HepG2 (cell line): ENCODE results near the gene SRCAP. TPM values are rescaled to one million over a fixed set of nuclear protein-coding genes. Genes with fewer than 3 reads are reported as not detected.

Experiments used
- AGO2 ChIP-seq: fragments of 200-400 bp; formaldehyde crosslinking; optimal IDR thresholded peaks from 2 replicates; pipeline ENCODE3; 2017; ENCODE audit warnings: mild to moderate bottlenecking, low read depth, low read length, moderate library complexity
- FOSL2 ChIP-seq: sonication (generic); formaldehyde crosslinking; IDR thresholded peaks from 2 replicates; pipeline ENCODE4 v1.4.0; 2020; ENCODE audit warnings: missing genetic modification reagents
- HNF1A ChIP-seq, 2 experiments: sonication (generic) in 1 of 2; formaldehyde crosslinking in 1 of 2; IDR thresholded peaks; 2 replicates each; pipeline versions ENCODE4 v1.4.0 to v1.6.1; 2016 to 2020; ENCODE audit warnings: borderline replicate concordance in 1 of 2, low read depth in 1 of 2, mild to moderate bottlenecking in 1 of 2, missing genetic modification reagents in 1 of 2
- NAIF1 ChIP-seq: sonication (generic); formaldehyde crosslinking; IDR thresholded peaks from 2 replicates; pipeline ENCODE4 v1.5.0; 2020; ENCODE audit warnings: mild to moderate bottlenecking, missing genetic modification reagents, borderline replicate concordance
- NCOA5 ChIP-seq: sonication (generic); formaldehyde crosslinking; IDR thresholded peaks from 2 replicates; pipeline ENCODE4 v1.4.0; 2020; ENCODE audit warnings: missing genetic modification reagents
- NFE2 ChIP-seq: sonication (generic); formaldehyde crosslinking; IDR thresholded peaks from 2 replicates; pipeline ENCODE4 v1.4.0; 2020; ENCODE audit warnings: missing genetic modification reagents
- RELA ChIP-seq: sonication (generic); formaldehyde crosslinking; IDR thresholded peaks from 2 replicates; pipeline ENCODE4 v1.4.0; 2020; ENCODE audit warnings: missing genetic modification reagents
- SOX6 ChIP-seq, 2 experiments: fragments of 450-650 bp in 1 of 2; sonication (generic) in 1 of 2; formaldehyde crosslinking in 1 of 2; IDR thresholded peaks; 2 replicates each; pipeline versions ENCODE4 v1.4.0 to v1.6.1; 2017 to 2020; ENCODE audit warnings: antibody characterized with exemption in 1 of 2, mild to moderate bottlenecking in 1 of 2, missing genetic modification reagents in 1 of 2
- YEATS4 ChIP-seq: sonication (generic); formaldehyde crosslinking; IDR thresholded peaks from 2 replicates; pipeline ENCODE4 v1.4.0; 2020; ENCODE audit warnings: missing genetic modification reagents, borderline replicate concordance
- ZBTB8A ChIP-seq: sonication (generic); formaldehyde crosslinking; IDR thresholded peaks from 2 replicates; pipeline ENCODE4 v1.4.0; 2020; ENCODE audit warnings: mild to moderate bottlenecking, low read depth, missing genetic modification reagents, borderline replicate concordance
- ZC3H4 ChIP-seq: sonication (generic); formaldehyde crosslinking; IDR thresholded peaks from 2 replicates; pipeline ENCODE4 v1.4.0; 2020; ENCODE audit warnings: missing genetic modification reagents, borderline replicate concordance
- ZFP36L2 ChIP-seq: sonication (generic); formaldehyde crosslinking; IDR thresholded peaks from 2 replicates; pipeline ENCODE4 v1.4.0; 2020; ENCODE audit warnings: missing genetic modification reagents
- ZNF282 ChIP-seq: fragments of 450-650 bp; IDR thresholded peaks from 2 replicates; pipeline ENCODE4 v1.6.1; 2018; ENCODE audit not compliant: partially characterized antibody
- ZNF362 ChIP-seq: sonication (generic); formaldehyde crosslinking; IDR thresholded peaks from 2 replicates; pipeline ENCODE4 v1.4.0; 2020; ENCODE audit warnings: missing genetic modification reagents, mild to moderate bottlenecking, borderline replicate concordance
- ZNF547 ChIP-seq: sonication (generic); formaldehyde crosslinking; IDR thresholded peaks from 2 replicates; pipeline ENCODE4 v1.5.1; 2020; ENCODE audit warnings: mild to moderate bottlenecking, missing genetic modification reagents
- ZNF557 ChIP-seq: sonication (generic); formaldehyde crosslinking; IDR thresholded peaks from 2 replicates; pipeline ENCODE4 v1.4.0; 2020; ENCODE audit warnings: missing genetic modification reagents
- ZNF564 ChIP-seq: sonication (generic); formaldehyde crosslinking; IDR thresholded peaks from 2 replicates; pipeline ENCODE4 v1.8.1; 2023; ENCODE audit warnings: mild to moderate bottlenecking, missing genetic modification reagents
- ZNF652 ChIP-seq: IDR thresholded peaks from 2 replicates; pipeline ENCODE4 v1.6.1; 2016; ENCODE audit warnings: low read depth, borderline replicate concordance
- ZNF674 ChIP-seq: sonication (generic); formaldehyde crosslinking; IDR thresholded peaks from 2 replicates; pipeline ENCODE4 v1.5.0; 2020; ENCODE audit warnings: low read depth, mild to moderate bottlenecking, missing genetic modification reagents
- polyA plus RNA-seq, 8 experiments: library from polyadenylated mRNA; depleted of rRNA in 3 of 8; stranded (reverse) in 7 of 8; unstranded in 1 of 8; fragments of >200 nt; fragmentation: Illumina TruSeq in 4 of 8; extraction: Trizol in 4 of 8; gene quantifications; 2 replicates each; pipeline versions ENCODE4 v1.2.1 to v1.2.3, GENCODE V29; 2011 to 2016; ENCODE audit warnings: low read depth in 4 of 8, missing spikeins in 1 of 8, mixed read lengths in 1 of 8; ENCODE audit not compliant: insufficient read depth in 1 of 8
- total RNA-seq, 5 experiments: library from RNA; depleted of rRNA; stranded (reverse); fragments of >200 nt; fragmentation: Illumina TruSeq; extraction: Trizol; gene quantifications; 2 replicates each; pipeline ENCODE4 v1.2.3, GENCODE V29; 2016; ENCODE audit warnings: low read depth in 1 of 5
- TF ChIP-seq, protein P1 (sequence below): sonication (generic); formaldehyde crosslinking; IDR thresholded peaks from 2 replicates; pipeline ENCODE4 v1.5.0; 2020; ENCODE audit warnings: missing genetic modification reagents

Gene SRCAP
- total and polyA plus RNA-seq, 2 of the 13 experiments (the other 11 are each of a cell fraction or from before 2014, with no cell fraction given): 4.9 to 9.0 TPM

GRCh38 chr16:30657866-30658730, 40.9 kb upstream of the SRCAP start, which contains the start of gene FBRS (continued):
- TF ChIP-seq, protein P1, sequence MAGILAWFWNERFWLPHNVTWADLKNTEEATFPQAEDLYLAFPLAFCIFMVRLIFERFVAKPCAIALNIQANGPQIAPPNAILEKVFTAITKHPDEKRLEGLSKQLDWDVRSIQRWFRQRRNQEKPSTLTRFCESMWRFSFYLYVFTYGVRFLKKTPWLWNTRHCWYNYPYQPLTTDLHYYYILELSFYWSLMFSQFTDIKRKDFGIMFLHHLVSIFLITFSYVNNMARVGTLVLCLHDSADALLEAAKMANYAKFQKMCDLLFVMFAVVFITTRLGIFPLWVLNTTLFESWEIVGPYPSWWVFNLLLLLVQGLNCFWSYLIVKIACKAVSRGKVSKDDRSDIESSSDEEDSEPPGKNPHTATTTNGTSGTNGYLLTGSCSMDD (CRISPR knock-in tag): no peak
- TF ChIP-seq SOX6 (IDR thresholded peaks at IDR 0.05) (no peak), SOX6 (CRISPR knock-in tag; IDR thresholded peaks at IDR 0.05) (peak; percentile 80), ZNF557 (CRISPR knock-in tag) (no peak), ZNF674 (CRISPR knock-in tag) (peak; percentile 87; the same call in 1 of the 2 replicates), ZNF282 (no peak), HNF1A (IDR thresholded peaks at IDR 0.05; ENCODE audit: low read depth) (no peak; the same call in 1 of the 2 replicates), HNF1A (CRISPR knock-in tag; IDR thresholded peaks at IDR 0.05; ENCODE audit: borderline replicate concordance) (peak; percentile 61; the same call in 1 of the 2 replicates), AGO2 (peak; percentile 90), NAIF1 (CRISPR knock-in tag) (no peak), ZNF564 (CRISPR knock-in tag) (peak; percentile 81; the same call in 1 of the 2 replicates), FOSL2 (CRISPR knock-in tag) (peak; percentile 60), ZNF652 (CRISPR knock-in tag) (0 out of 2 replicates have a peak, but pooled peaks have one; percentile 18), ZNF547 (peak; percentile 96), ZC3H4 (CRISPR knock-in tag) (no peak), RELA (CRISPR knock-in tag) (no peak), NCOA5 (CRISPR knock-in tag) (no peak), ZNF362 (CRISPR knock-in tag) (no peak; the same call in 1 of the 2 replicates), YEATS4 (no peak; the same call in none of the 2 replicates), NFE2 (0 out of 2 replicates have a peak, but pooled peaks have one; percentile 0), ZBTB8A (CRISPR knock-in tag) (0 out of 2 replicates have a peak, but pooled peaks have one; percentile 56), ZFP36L2 (CRISPR knock-in tag) (peak; percentile 40; the same call in 1 of the 2 replicates)
